Chondrocyte (in vitro differentiated cells): ENCODE measurements around the gene BMPER. TPM values are rescaled to one million over a fixed set of nuclear protein-coding genes. Genes with fewer than 3 reads are reported as not detected.

ENCODE experiments used
- DNase-seq: peaks from one replicate; pipeline ENCODE4 v3.0.0; 2021; ENCODE audit warnings: mixed read lengths, low spot score
- H3K27ac Mint-ChIP-seq: one replicate; pipeline ENCODE4 v1.8.0; 2021; ENCODE audit warnings: mild to moderate bottlenecking, moderate library complexity, mixed read lengths; ENCODE audit not compliant: unreplicated experiment
- H3K27me3 Mint-ChIP-seq: 2 replicates; pipeline ENCODE4 v1.8.0; 2021; ENCODE audit warnings: low read depth, mixed read lengths
- H3K36me3 Mint-ChIP-seq: 2 replicates; pipeline ENCODE4 v1.8.0; 2021; ENCODE audit warnings: low read depth, mixed read lengths
- H3K4me1 Mint-ChIP-seq: 2 replicates; pipeline ENCODE4 v1.8.0; 2021; ENCODE audit warnings: low read depth, mild to moderate bottlenecking, mixed read lengths
- H3K4me3 Mint-ChIP-seq: one replicate; pipeline ENCODE4 v1.8.0; 2021; ENCODE audit warnings: mild to moderate bottlenecking, moderate library complexity, mixed read lengths; ENCODE audit not compliant: unreplicated experiment
- H3K9me3 Mint-ChIP-seq: 2 replicates; pipeline ENCODE4 v1.8.0; 2021; ENCODE audit warnings: low read depth, mixed read lengths
- CTCF ChIP-seq: fragments of 200-600 bp; sonication (generic); IDR thresholded peaks from 2 replicates; pipeline ENCODE4 v1.5.0; 2021; ENCODE audit warnings: antibody characterized with exemption, mild to moderate bottlenecking, moderate library complexity
- total RNA-seq: library from RNA; stranded (reverse); gene quantifications from 3 replicates; pipeline ENCODE4 v1.2.1, GENCODE V29; 2021

BMPER gene
- total RNA-seq, 1 donor from 2014 or later, result 0.30 TPM

DNA sequence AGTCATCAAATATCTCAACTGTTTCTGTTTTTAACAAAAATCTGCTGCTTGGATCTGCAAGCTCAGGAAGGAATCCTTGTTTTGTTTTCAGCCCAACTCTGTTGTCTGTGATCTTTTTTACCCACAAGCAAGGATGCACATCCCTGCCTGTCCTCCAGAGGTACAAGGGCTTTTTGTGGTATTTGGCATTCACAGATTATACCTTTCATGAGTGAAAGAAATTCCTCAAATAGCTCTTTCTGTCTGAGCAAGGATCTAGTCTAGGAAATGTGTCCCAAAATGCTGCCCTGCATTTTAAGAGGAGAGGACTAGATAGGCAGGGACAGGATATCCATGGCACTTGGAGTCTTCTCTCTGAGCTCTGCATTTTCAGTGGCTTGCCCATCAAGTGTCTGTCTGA lies 151.8 kb downstream of the BMPER start:
- no peaks in the 10 kb centered on the region for H3K9me3 Mint-ChIP-seq
- H3K4me1 Mint-ChIP-seq, result no peaks in the 10 kb centered on the region
- no peak for TF ChIP-seq CTCF
- no peaks in the 10 kb centered on the region for H3K27me3 Mint-ChIP-seq
- no peak overlapping the region for H3K4me3 Mint-ChIP-seq
- DNase-seq, result no peak
- H3K27ac Mint-ChIP-seq, result no peak overlapping the region
- no peaks in the 10 kb centered on the region for H3K36me3 Mint-ChIP-seq

DNA sequence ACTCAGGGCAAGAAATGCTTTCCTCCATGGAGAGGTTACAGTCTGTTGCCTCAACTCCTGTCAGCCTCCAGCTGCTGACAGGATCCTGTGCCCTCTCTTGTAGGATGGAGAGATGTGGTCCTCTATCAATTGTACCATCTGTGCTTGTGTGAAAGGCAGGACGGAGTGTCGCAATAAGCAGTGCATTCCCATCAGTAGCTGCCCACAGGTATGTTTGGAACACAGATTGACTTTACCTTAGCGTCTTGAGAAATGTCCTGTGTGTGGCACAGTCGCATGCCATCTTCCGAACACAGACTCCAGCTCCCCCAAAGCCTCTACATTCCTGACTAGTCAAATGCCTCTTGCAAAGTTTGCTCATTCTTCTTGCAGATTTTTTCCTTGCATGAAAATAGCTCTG lies 152.6 kb downstream of the BMPER start:
- TF ChIP-seq CTCF, result no peak
- H3K4me3 Mint-ChIP-seq, result no peak overlapping the region
- no peak for DNase-seq
- H3K4me1 Mint-ChIP-seq, result no peaks in the 10 kb centered on the region
- no peaks in the 10 kb centered on the region for H3K9me3 Mint-ChIP-seq
- no peaks in the 10 kb centered on the region for H3K36me3 Mint-ChIP-seq
- H3K27ac Mint-ChIP-seq, result no peak overlapping the region
- no peaks in the 10 kb centered on the region for H3K27me3 Mint-ChIP-seq

GRCh38 chr7:34058801-34059135 lies 153.4 kb downstream of the BMPER start:
- Mint-ChIP-seq H3K4me3 (no peak overlapping the region), H3K4me1 (no peaks in the 10 kb centered on the region), H3K27ac (no peak overlapping the region), H3K9me3 (no peaks in the 10 kb centered on the region), H3K27me3 (no peaks in the 10 kb centered on the region), H3K36me3 (no peaks in the 10 kb centered on the region)
- TF ChIP-seq CTCF, result no peak
- no peak for DNase-seq

DNA sequence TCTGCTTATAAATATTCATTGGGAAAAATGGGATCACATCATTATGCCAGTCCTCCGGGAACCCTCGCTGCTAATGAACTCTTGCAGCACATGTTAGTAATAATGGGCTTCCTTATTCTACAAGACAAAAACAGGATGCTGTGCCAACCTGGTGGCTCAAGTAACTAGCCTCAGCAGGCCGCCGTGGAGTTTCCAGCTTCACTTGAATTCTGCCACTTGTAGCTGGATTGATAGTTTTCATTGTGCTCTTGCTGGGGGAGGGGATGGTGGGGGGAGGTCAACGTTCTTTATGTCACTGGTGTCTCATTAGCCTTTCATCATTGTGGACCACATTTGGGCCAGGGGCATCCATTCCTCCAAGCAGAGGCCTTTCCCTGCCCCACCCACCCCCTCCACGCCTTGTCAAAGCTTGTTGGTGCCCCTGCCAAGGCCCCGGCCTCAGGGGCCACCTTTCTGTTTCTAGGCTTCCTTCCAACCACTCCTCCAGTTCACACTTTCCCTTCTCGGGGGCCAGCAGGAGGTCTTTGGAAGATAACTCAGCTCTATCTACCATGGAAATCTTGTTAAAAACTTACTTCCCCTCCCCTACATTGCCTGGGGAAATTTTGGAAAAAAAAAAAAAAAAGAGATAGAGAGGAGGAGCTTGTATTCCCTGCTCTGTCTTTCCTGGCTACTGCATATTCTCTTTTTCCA lies 153.9 kb downstream of the BMPER start:
- TF ChIP-seq CTCF, result no peak
- Mint-ChIP-seq H3K27me3 (no peaks in the 10 kb centered on the region), H3K4me1 (no peaks in the 10 kb centered on the region), H3K27ac (no peak overlapping the region), H3K4me3 (no peak overlapping the region), H3K36me3 (no peaks in the 10 kb centered on the region), H3K9me3 (no peaks in the 10 kb centered on the region)
- DNase-seq, result no peak

GRCh38 chr7:34060196-34060947 lies 155.0 kb downstream of the BMPER start:
- TF ChIP-seq CTCF, result no peak
- Mint-ChIP-seq H3K4me3 (no peak overlapping the region), H3K27ac (no peak overlapping the region), H3K36me3 (no peaks in the 10 kb centered on the region), H3K4me1 (no peaks in the 10 kb centered on the region), H3K27me3 (no peaks in the 10 kb centered on the region), H3K9me3 (no peaks in the 10 kb centered on the region)
- DNase-seq, result no peak
